GM19397 (cell line): ENCODE measurements around the gene SEPTIN14.
"Not testable (repeated sequence)": the region's sequence is repeated elsewhere in the genome, so short reads cannot be mapped to it uniquely, and the experiment has no call there.

ENCODE experiments used
- ATAC-seq: cut with Tn5 transposase; IDR thresholded peaks from one replicate; pipeline ENCODE4 v1.9.1; 2021; ENCODE audit warnings: mild to moderate bottlenecking, moderate library complexity; ENCODE audit not compliant: unreplicated experiment

SEPTIN14 gene

GRCh38 chr7:55785444-55785843 is 77.1 kb downstream of the SEPTIN14 start:
- ATAC-seq: not testable (repeated sequence)

- ATAC-seq: no peak
These were observed 78.4 kb downstream of the SEPTIN14 start for GRCh38 chr7:55784151-55784550.

DNA sequence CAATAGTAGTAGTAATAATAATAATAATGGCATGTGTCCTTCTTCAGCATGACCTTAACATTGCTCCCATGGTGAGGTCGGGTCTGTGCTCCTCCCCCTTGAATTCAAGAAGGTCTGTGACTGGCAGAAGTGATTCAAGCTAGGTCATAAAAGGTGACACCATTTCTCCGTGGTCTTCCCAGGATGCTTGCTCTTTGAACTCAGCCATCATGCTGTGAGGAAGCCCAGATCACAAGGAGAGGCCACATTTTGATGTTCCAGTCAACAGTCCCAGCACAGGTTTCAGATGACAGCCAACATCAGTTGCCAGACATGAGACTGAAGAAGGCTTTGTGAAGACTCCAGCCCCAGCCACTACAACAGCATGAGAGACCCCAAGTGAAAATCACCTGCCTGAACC is 83.9 kb downstream of the SEPTIN14 start:
- no peak for ATAC-seq

DNA sequence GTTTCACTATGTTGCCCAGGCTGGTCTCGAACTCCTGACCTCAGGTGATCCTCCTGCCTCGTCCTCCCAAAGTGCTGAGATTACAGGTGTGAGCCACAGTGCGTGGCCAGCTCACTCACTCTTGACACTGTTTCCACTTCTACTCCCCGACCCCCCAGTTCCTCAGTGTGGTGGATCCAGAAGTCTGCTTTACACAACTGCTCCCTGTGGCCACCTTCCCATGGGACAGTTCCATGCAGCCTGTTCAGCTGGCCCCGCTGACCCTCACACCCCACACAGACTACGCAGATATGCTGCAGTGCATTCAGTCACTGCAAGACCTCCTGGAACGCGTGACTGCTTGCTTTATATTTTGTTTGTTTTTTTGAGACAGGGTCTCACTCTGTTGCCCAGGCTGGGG is 86.4 kb downstream of the SEPTIN14 start:
- no peak for ATAC-seq

- no peak for ATAC-seq
These were observed 87.5 kb downstream of the SEPTIN14 start for GRCh38 chr7:55775051-55775420.

- ATAC-seq: no peak
These were observed 88.1 kb downstream of the SEPTIN14 start for GRCh38 chr7:55774327-55775050.

DNA sequence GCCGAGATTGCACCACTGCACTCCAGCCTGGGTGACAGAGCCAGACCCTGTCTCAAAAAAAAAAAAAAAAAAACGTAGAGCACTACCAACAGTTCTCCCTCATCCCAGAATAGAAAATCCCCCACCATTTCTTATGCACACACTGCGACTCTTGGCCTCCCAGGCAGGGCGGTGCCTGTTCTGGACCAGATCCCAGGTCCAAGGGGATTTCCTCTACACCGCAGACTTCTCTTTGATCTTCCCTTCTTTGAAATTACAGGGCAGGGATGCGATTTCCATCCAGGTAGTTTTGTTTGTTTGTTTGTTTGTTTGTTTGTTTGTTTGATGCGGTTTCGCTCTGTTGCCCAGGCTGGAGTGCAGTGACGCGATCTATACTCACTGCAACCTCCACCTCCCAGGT is 91.8 kb downstream of the SEPTIN14 start:
- no peak for ATAC-seq

DNA sequence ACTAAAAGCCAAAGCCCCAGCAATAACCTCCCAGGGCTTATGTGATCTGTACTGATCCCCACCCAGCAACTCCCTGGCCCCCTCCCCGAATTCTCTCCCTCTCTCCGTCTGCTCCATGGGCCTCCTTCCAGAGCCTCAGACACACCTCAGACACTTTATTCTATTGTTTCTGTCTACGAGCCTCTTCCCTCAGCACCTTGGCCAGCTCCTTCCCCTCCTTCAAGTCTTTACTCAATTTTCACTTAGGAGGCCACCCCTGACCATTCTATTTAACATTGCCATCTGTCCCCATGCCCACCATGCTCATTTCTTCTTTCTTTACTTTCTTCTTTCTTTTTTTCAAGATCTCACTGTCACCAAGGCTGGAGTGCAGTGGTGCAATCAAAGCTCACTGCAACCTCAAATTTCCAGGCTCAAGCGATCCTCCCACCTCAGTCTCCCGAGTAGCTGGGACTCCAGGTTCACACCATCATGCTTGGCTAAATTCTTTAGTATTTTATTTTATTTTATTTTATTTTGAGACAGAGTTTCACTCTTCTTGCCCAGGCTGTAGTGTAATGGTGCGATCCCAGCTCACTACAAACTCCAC is 109.2 kb downstream of the SEPTIN14 start:
- not testable (repeated sequence) for ATAC-seq

DNA sequence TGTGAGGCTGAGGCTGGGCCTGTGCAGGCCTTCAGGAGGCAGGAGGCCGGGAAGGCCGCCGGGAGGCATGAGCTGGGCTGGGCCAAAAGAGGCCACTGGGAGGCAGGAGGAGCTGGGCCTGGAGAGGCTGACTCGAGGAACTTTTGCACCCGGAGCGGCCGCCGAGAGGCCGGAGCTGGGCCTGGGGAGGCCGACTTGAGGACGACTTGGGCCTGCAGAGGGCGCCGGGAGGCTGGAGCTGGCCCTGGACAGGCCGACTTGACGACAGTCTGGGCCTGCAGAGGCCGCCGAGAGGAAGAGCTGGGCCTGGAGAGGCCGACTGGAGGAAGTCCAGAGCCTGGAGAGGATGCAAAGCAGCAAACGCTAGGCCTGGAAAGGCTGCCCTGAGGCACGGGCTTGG is 117.8 kb downstream of the SEPTIN14 start:
- not testable (repeated sequence) for ATAC-seq
